ENCODE measurements around the gene LDLRAD4.

DNA sequence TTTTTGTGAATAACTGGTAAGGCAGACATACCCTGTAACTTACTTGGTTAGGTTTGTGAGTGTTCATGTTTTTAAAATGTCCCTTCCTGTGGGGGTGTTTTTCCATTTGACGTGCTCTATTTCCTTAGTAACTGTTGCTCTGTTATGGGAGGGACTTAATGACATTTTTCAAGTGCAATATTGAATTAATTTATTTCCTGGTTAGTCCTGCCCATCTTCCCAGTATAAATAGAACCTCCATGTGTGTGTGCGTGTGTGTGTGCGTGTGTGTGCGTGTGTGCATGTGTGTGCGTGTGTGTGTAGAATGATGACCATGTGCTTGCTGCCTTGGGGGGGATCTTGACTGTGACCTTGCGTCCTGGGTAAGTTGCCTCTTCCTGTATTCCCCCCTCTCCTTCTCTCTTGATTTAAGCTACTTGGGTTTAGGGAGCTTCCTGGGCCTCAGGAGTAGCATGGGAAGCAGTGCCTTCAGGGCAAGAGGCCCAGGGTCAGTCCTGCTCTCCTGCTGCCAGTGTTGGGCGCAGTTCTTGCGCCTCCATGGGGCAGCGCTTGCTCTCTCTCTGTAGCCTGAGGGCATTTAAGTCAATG is 163.9 kb downstream of the LDLRAD4 start:
- TF ChIP-seq, protein P1, sequence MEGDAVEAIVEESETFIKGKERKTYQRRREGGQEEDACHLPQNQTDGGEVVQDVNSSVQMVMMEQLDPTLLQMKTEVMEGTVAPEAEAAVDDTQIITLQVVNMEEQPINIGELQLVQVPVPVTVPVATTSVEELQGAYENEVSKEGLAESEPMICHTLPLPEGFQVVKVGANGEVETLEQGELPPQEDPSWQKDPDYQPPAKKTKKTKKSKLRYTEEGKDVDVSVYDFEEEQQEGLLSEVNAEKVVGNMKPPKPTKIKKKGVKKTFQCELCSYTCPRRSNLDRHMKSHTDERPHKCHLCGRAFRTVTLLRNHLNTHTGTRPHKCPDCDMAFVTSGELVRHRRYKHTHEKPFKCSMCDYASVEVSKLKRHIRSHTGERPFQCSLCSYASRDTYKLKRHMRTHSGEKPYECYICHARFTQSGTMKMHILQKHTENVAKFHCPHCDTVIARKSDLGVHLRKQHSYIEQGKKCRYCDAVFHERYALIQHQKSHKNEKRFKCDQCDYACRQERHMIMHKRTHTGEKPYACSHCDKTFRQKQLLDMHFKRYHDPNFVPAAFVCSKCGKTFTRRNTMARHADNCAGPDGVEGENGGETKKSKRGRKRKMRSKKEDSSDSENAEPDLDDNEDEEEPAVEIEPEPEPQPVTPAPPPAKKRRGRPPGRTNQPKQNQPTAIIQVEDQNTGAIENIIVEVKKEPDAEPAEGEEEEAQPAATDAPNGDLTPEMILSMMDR (IDR thresholded peaks at IDR 0.05; ENCODE audit: borderline replicate concordance, extremely low read depth, low read length, poor library complexity, severe bottlenecking): no peak
- TF ChIP-seq EZH2 (IDR thresholded peaks at IDR 0.05; ENCODE audit: borderline replicate concordance, low read depth, low read length, severe bottlenecking): no peak

All from DND-41 (cell line).